ENCODE results near the gene CPEB3.
A peak's percentile ranks its signal among the peaks of the same experiment; 100 is the strongest.
"Not testable (repeated sequence)": the region's sequence is repeated elsewhere in the genome, so short reads cannot be mapped to it uniquely, and the experiment has no call there.

Gene CPEB3

GRCh38 chr10:92142949-92143348 lies 147.9 kb downstream of the CPEB3 start:
- no peak for DNase-seq (ENCODE audit: low read depth)

- no peak for DNase-seq (ENCODE audit: low read depth)
Measured at GRCh38 chr10:92142512-92142911, 148.4 kb downstream of the CPEB3 start.

- DNase-seq (ENCODE audit: low read depth) = not testable (repeated sequence)
Measured at GRCh38 chr10:92141147-92141546, 149.7 kb downstream of the CPEB3 start.

- not testable (repeated sequence) for DNase-seq (ENCODE audit: low read depth)
Measured at GRCh38 chr10:92134049-92134448, 156.8 kb downstream of the CPEB3 start.

GRCh38 chr10:92131275-92131820 lies 159.5 kb downstream of the CPEB3 start:
- no peak for DNase-seq (ENCODE audit: low read depth)

GRCh38 chr10:92130622-92131274 lies 160.1 kb downstream of the CPEB3 start:
- DNase-seq (ENCODE audit: low read depth) = no peak

- no peak for DNase-seq (ENCODE audit: low read depth)
Measured at GRCh38 chr10:92126100-92126650, 164.7 kb downstream of the CPEB3 start.

GRCh38 chr10:92125144-92125543 lies 165.7 kb downstream of the CPEB3 start:
- no peak for DNase-seq (ENCODE audit: low read depth)

- peak; percentile 80 for DNase-seq (ENCODE audit: low read depth)
Measured at GRCh38 chr10:92124616-92125143, 166.2 kb downstream of the CPEB3 start.

GRCh38 chr10:92124020-92124419 lies 166.9 kb downstream of the CPEB3 start:
- no peak for DNase-seq (ENCODE audit: low read depth)

GRCh38 chr10:92122941-92123450 lies 167.9 kb downstream of the CPEB3 start:
- DNase-seq (ENCODE audit: low read depth) = no peak

- no peak for DNase-seq (ENCODE audit: low read depth)
Measured at GRCh38 chr10:92121686-92122492, 169.0 kb downstream of the CPEB3 start.

- DNase-seq (ENCODE audit: low read depth) = no peak
Measured at GRCh38 chr10:92119340-92119739, 171.5 kb downstream of the CPEB3 start.

- DNase-seq (ENCODE audit: low read depth) = not testable (repeated sequence)
Measured at GRCh38 chr10:92114917-92115316, 176.0 kb downstream of the CPEB3 start.

- no peak for DNase-seq (ENCODE audit: low read depth)
Measured at GRCh38 chr10:92113911-92114600, 176.8 kb downstream of the CPEB3 start.

- DNase-seq (ENCODE audit: low read depth) = no peak
Measured at GRCh38 chr10:92112462-92112861, 178.4 kb downstream of the CPEB3 start.

- no peak for DNase-seq (ENCODE audit: low read depth)
Measured at GRCh38 chr10:92111336-92111939, 179.4 kb downstream of the CPEB3 start.

- peak; percentile 47 for DNase-seq (ENCODE audit: low read depth)
Measured at GRCh38 chr10:92110039-92110794, 180.7 kb downstream of the CPEB3 start.

- no peak for DNase-seq (ENCODE audit: low read depth)
Measured at GRCh38 chr10:92108747-92109146, 182.1 kb downstream of the CPEB3 start.

GRCh38 chr10:92108120-92108519 lies 182.8 kb downstream of the CPEB3 start:
- no peak for DNase-seq (ENCODE audit: low read depth)

Data from stromal cell of bone marrow (primary cell).